ENCODE data around the gene RCC2. TPM values are rescaled to one million over a fixed set of nuclear protein-coding genes. Genes with fewer than 3 reads are reported as not detected.
A peak's percentile ranks its signal among the peaks of the same experiment; 100 is the strongest.

Gene RCC2
- polyA plus RNA-seq, 2 of the 4 experiments (the other 2 are of a cell fraction): 60.9 to 90.0 TPM

- Histone ChIP-seq H3K4me1 (no peaks in the 10 kb centered on the region), H3K4me2 (no peak overlapping the region), H3K4me3 (no peak overlapping the region), H3K27ac (no peak overlapping the region), H3K9me3 (no peaks in the 10 kb centered on the region)
- CTCF ChIA-PET: interaction anchor here (0.5 to 1.3 kb wide), 3 partner anchors 18 to 299 kb away, joined by 3 to 4 read pairs (median 4); no protein-coding TSS in a partner anchor
- FAIRE-seq: no peak
- 76% methylated on average over 9 of the region's 13 CpGs for WGBS (ENCODE audit: missing lambda C conversion rate)
- no peak for ATAC-seq
- POLR2A ChIA-PET: no interaction called here
- TF ChIP-seq ESRRA (IDR thresholded peaks at IDR 0.05; ENCODE audit: borderline replicate concordance, low read length) (no peak), ZNF302 (CRISPR knock-in tag; IDR thresholded peaks at IDR 0.05) (no peak), NR3C1 (IDR thresholded peaks at IDR 0.05) (no peak), EP300 (IDR thresholded peaks at IDR 0.05) (no peak), CBX2 (IDR thresholded peaks at IDR 0.05; ENCODE audit: borderline replicate concordance, low read depth) (no peak), ZFP36 (IDR thresholded peaks at IDR 0.05; ENCODE audit: borderline replicate concordance, partially characterized antibody) (no peak), CHD2 (IDR thresholded peaks at IDR 0.05; ENCODE audit: low read length, partially characterized antibody) (no peak)
- no peak for DNase-seq (ENCODE audit: low read depth in 1 of 2, low spot score in 1 of 2)
Observed at GRCh38 chr1:17423781-17424245, 15.7 kb downstream of the RCC2 start.

- TF ChIP-seq USF2 (IDR thresholded peaks at IDR 0.05): no peak
- Histone ChIP-seq H3K4me1 (no peaks in the 10 kb centered on the region), H3K4me3 (no peak overlapping the region), H3K9me3 (no peaks in the 10 kb centered on the region), H3K4me2 (no peak overlapping the region), H3K27ac (no peak overlapping the region)
- FAIRE-seq (no peak), ATAC-seq (no peak), DNase-seq (ENCODE audit: low read depth in 1 of 2, low spot score in 1 of 2) (no peak)
- ChIA-PET POLR2A (no interaction called here), CTCF (interaction anchor here (0.6 kb wide), 1 partner anchor 9 kb away, joined by 3 read pairs; no protein-coding TSS in a partner anchor)
- 89% methylated on average over 3 of the region's 7 CpGs for WGBS (ENCODE audit: missing lambda C conversion rate)
Observed at GRCh38 chr1:17422461-17422860, 17.0 kb downstream of the RCC2 start.

DNA sequence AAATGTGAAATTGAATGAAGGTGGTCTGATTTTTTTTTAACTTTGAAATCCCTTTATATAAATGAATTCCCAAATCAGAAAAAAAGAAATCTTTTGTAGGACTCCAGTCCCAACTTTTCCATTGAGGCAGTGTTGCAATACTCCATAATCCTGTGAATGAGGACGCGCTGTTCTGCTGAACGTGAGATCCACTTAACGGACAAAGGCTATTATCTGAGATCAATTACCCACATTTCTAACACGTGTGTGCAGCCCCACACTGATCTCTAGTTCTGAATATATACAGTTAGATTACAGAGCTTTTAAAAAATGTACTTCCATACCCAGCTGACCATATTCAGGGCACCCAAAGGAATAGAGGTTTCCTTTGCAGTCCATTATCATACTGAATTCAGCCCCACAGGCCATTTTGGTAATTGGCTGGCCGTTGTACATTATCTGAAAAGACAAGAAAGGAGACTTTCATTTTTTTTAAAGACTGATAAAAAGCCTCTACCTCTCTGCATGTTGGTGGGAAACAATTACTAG, 19.0 kb downstream of the RCC2 start:
- H3K4me2 ChIP-seq: no peak overlapping the region
- ATAC-seq (no peak), DNase-seq (ENCODE audit: low read depth in 1 of 2, low spot score in 1 of 2) (no peak), FAIRE-seq (no peak)
- no peak overlapping the region for H3K4me3 ChIP-seq
- no peaks in the 10 kb centered on the region for H3K4me1 ChIP-seq
- no peaks in the 10 kb centered on the region for H3K9me3 ChIP-seq
- ChIA-PET POLR2A (no interaction called here), CTCF (interaction anchor here (0.7 to 0.8 kb wide), 3 partner anchors 17 to 358 kb away, joined by 3 to 4 read pairs (median 3); no protein-coding TSS in a partner anchor)
- TF ChIP-seq CEBPB (IDR thresholded peaks at IDR 0.05): no peak
- 87% methylated on average over 6 of the region's 6 CpGs for WGBS (ENCODE audit: missing lambda C conversion rate)
- H3K27ac ChIP-seq: no peak overlapping the region

GRCh38 chr1:17419626-17420328, 19.7 kb downstream of the RCC2 start:
- POLR2A ChIA-PET: no interaction called here
- H3K4me1 ChIP-seq: no peaks in the 10 kb centered on the region
- FAIRE-seq (no peak), DNase-seq (ENCODE audit: low read depth in 1 of 2, low spot score in 1 of 2) (peak; percentile 36 to 67), ATAC-seq (peak; percentile 84 to 93)
- H3K9me3 ChIP-seq: no peaks in the 10 kb centered on the region
- H3K4me2 ChIP-seq: no peak overlapping the region
- WGBS (ENCODE audit: missing lambda C conversion rate): 38% methylated on average over 14 of the region's 42 CpGs
- CTCF ChIA-PET: interaction anchor here (1.0 to 1.5 kb wide), 4 partner anchors 9 to 187 kb away, joined by 3 to 7 read pairs (median 4); no protein-coding TSS in a partner anchor
- no peak overlapping the region for H3K4me3 ChIP-seq
- TF ChIP-seq HOXB13 (CRISPR knock-in tag; IDR thresholded peaks at IDR 0.05; ENCODE audit: low read depth) (no peak), SMC3 (IDR thresholded peaks at IDR 0.05) (peak; percentile 59; the same call in 2 of the 3 replicates), RAD21 (conservative IDR thresholded peaks at IDR 0.05 in 1 of 2, IDR thresholded peaks at IDR 0.05 in 1 of 2) (peak; percentile 66 to 76)
- TF ChIP-seq, protein P1, sequence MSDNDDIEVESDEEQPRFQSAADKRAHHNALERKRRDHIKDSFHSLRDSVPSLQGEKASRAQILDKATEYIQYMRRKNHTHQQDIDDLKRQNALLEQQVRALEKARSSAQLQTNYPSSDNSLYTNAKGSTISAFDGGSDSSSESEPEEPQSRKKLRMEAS (IDR thresholded peaks at IDR 0.05): 0 out of 2 replicates have a peak, but pooled peaks have one; percentile 36
- TF ChIP-seq, protein P2, sequence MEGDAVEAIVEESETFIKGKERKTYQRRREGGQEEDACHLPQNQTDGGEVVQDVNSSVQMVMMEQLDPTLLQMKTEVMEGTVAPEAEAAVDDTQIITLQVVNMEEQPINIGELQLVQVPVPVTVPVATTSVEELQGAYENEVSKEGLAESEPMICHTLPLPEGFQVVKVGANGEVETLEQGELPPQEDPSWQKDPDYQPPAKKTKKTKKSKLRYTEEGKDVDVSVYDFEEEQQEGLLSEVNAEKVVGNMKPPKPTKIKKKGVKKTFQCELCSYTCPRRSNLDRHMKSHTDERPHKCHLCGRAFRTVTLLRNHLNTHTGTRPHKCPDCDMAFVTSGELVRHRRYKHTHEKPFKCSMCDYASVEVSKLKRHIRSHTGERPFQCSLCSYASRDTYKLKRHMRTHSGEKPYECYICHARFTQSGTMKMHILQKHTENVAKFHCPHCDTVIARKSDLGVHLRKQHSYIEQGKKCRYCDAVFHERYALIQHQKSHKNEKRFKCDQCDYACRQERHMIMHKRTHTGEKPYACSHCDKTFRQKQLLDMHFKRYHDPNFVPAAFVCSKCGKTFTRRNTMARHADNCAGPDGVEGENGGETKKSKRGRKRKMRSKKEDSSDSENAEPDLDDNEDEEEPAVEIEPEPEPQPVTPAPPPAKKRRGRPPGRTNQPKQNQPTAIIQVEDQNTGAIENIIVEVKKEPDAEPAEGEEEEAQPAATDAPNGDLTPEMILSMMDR (IDR thresholded peaks at IDR 0.05): peak; percentile 88
- no peak overlapping the region for H3K27ac ChIP-seq
